ENCODE data around the gene PTGFRN.
A peak's percentile ranks its signal among the peaks of the same experiment; 100 is the strongest.

PTGFRN gene

DNA sequence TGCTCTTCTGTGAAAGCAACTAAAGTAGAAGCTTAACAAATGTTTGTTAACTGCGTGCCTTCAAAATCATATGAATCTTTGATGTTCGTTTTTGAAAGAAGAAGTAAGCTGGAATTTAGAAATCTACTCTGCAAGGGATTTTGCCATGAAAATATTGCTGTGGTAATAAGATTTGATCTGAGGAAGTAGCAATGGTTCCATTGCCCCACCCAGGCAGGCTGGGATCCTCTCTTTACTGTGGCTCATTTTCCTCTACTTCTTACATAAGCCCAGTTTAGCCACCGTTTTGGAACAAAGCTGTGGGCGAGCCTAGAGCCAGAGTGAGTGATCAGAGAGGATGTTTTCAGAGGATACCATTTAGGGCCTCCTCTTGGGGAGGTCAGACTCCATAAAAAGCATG lies 20.3 kb upstream of the PTGFRN start:
- DNase-seq (ENCODE audit: low spot score): no peak

DNA sequence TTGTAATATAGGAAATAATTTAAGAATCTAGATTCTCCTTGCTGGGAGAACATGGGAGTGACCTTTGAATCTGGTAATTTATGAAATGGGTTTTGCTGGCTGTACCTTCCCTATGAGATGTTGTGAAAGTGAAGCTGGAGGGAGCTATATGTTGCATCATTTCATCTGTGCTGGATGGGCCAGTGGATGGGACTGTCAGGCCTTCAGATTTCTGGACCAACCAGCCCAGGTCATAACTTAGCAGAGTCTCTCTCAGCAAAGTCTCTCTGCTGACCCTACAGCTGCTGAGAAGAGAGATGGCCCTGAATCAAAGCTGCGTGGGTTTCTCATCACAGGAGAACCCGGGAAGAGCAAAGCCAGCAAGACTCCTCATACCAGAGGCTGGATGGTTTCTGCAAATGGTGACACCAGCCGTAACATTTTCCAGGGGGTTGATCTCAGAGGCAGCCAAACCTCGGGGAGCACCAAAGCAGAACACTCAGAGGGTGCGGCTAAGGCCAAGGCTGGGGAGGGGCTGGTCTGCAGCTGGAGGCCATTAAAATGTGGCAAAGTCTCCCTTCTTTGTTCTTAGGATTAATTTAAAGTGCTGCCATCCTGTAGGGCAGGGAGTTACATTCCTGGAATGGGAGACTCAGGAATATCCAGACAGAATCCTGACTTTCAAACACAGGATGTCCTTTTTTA lies 18.2 kb upstream of the PTGFRN start:
- DNase-seq (ENCODE audit: low spot score): no peak

DNA sequence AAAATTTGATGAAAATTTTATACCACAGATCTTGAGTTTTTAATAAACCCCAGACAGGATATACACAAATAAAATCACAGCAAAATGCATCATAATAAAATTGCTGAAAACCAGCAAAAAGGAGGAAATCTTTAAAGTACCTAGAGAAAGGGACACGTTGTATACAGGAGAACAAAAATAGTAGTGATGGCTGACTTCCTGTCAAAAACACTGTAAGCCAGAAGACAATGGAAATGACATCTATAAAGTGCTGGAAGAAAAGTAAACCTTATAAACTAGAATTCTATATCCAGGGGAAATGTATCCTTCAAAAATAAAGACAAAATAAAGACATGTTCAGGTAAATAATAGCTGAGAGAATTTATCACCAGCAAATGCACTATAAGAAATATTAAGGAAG lies 14.6 kb upstream of the PTGFRN start:
- no peak for DNase-seq (ENCODE audit: low spot score)

DNA sequence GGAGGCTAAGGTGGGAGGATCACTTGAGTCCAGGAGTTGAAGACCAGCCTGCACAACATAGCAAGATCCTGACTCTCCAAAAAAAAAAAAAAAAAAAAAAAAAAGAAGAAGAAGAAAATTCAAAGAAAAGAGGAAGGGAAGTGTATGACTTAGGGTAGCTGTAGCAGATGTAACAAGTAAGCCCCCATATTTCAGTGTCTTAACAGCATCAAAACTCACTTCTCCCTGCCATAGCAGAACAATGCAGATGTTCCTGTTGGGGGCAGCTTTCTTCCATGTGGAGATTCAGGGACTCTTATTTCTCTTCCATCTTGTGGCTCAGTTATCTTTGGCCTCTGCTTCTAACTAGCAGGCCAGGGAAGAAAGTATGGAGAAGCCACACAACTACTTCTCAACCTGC lies 10.2 kb upstream of the PTGFRN start:
- DNase-seq (ENCODE audit: low spot score): no peak

DNA sequence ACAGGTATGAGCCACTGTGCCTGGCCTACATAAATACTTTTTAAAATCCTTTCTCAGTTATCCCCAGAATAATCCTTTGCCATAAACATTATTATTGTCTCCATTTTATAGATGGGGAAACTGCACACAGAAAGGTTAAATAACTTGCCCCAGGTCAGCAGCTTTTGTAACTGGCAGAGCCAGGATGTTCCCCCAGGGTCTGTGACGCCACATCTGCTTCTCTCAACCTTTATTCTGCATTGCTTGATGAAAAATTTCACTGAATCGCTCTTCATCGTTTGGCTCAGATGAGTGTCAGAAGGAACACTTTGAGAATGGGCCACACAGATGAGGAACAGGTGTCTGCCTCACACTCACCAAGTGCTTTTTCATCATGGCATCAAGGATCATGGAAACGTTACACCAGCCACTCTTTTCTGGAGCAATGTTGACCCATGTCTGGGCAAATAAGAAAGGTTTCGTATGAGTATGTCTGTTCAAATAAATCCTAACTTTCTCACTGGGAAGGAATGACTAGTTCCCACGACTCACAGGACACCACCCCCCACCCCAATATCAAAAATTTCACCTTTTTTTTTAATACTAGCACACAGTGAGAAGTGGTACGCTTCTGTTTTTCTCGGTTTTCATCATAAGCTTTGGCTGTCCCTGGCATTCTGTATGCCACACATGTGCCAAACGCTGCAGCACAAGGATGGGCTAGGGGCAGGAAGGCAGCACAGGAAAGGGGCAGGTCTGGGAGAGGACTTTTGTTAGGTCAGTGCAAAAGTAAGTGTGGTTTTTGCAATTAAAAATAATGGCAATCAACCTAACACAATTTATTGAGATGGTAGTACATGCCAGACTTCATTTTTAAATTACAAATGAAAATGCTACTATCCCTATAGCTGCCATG lies 9.0 kb upstream of the PTGFRN start:
- DNase-seq (ENCODE audit: low spot score): no peak

DNA sequence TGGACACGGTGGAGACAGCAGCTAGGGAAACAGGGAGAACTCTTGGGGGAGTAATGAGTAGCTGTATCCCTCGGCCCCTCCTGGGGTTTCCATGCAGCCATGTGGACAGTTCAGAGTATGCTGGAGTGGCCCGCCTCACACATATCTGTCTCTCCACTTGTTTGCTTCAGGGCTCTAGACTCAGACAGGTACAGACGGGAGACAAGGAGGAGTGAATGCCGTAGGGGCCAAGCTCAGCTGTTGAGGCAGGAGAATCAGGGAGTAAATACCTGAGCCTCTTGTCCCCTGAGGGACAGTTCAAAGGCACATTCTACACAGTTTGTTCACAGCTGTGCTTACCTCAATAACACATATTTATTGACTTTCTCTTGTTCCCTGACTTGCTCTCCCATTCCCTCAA lies 7.7 kb upstream of the PTGFRN start:
- no peak for DNase-seq (ENCODE audit: low spot score)

DNA sequence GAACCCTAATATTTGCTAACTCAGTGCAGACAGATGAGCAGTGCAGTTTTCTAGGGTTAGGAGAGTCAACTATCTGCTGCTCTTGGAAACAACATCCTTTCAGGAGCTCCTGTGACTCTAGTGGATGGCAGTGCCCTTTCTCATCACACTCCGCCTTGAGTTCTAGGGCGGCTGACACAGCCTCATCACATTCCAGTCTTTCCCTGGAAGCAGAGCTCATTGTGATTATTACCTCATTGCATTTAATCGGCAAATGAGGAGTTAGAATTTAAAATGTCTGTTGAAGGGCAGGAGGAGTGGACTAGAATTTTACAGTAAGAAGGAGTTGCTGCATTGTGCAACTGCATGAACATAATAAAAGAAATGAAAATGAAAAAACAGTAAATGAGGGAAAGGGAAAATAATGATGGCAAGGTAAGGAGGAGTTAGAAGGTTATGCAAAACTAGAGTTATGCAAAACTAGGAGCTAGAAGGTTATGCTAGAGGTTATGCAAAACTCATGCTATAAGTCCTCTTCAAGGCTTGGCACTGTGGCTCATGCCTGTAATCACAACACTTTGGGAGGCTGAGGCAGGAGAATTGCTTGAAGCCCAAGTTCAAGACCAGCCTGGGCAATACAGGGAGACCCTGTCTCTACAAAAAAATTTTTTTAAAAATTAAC lies 6.9 kb upstream of the PTGFRN start:
- no peak for DNase-seq (ENCODE audit: low spot score)

DNA sequence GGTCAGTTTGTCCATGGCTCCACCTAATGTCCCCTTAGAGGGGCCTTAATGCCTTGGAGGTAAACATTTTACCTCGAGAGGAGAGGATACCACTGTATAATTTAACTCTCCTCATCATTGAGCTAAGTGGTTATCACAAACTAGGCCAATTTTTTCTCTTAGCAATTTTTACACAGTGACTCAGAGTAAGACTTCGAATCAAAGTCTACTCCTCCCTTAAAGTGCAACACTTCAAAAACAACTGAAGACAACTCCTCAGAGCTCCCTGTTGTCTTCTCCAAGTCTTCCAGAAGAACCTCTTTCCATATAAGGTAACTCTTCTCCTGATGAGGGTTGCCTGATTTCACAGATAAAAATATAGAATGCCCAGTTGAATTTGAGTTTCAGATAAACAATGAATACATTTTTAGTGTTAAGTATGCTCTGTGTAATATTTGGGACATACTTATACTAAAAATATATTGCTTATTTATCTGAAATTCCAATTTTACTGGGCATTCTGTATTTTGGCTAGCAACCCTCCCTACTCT lies 4.9 kb upstream of the PTGFRN start:
- no peak for DNase-seq (ENCODE audit: low spot score)

DNA sequence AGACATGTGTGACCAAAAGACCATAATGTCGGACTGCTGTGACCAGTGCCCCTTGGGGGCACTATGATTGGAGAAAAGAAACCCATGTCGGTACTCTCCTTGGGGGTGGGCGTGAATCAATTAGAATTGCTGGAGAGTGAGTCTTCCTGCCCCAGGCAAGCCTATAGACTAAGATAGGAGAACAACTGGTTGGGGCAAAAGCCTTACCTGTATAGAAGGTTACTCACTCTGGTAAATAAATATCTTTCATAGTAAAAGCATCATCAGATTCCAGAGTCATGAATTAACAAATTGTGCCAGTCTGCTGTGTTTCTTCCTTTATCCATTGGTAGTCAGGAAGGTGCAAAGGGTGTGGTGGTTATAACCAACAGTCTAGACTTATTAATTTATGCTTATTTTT lies 2.9 kb upstream of the PTGFRN start:
- DNase-seq (ENCODE audit: low spot score): no peak

DNA sequence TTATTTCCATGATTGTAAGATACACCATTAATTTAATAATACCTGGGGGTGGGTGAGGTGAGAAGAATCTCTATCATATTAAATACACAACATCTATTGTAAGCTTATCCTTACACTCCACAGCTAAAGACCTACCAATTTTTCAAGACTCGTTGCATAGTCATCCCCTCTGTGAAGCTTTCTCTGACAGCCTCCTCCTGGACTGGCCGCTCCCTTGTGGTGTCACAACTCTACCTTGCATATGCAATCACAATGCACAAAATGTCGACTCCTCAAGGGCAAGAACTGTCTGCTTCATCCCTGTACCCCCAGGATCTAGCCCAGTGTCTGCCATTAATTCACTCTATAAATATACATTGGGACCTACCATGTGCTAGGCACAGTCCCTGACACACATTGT lies 2.4 kb upstream of the PTGFRN start:
- no peak for DNase-seq (ENCODE audit: low spot score)

DNA sequence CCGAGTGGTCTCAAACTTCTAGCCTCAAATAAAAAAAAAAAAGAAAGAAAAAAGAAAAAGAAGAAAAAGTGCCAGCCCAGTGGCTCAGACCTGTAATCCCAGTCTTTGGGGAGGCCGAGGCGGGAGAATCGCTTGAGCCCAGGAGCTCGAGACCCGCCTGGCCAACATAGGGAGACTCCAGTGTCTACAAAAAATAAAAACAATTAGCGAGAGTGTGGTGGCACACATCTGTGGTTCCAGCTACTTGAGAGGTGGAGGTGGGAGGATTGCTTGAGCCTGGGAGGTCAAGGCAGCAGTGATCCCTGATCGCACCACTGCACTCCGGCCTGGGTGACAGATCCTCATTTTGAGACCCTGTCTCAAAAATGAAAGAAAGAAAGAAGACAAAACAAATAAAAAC lies 1.4 kb upstream of the PTGFRN start:
- no peak for DNase-seq (ENCODE audit: low spot score)

DNA sequence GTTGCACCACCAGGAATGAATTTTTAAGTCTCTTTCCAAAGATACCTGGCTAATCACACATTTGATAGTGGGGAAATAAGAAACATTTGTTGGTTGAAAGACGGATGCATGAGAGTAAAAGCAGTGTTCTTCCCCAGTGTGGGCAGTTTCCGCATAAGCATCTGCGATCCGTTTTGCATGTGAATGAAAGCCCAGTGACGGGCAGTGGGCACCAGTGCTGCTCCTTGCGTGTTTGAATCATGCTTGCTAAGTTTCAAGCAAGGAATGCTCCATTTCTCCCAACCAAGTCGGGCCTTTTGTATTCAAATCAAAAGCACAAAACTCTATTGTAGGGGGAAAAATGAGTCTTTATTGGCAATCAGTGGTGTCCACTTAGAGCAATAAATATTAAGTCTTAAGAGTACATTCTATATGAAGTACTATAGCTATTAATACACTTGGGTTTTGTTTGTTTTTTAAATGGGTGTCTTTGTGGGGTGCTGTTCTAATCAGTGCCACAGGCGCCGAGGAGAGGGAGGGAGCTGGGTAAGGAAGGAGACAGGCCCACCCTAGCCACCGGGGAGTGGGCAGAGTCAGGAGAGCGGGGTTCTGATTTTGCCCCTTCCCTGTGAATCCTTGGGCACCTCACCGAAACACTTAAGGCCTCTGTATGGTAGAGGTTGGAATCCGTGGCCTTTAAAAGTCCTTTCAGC lies 750 bp upstream of the PTGFRN start:
- no peak for DNase-seq (ENCODE audit: low spot score)

DNA sequence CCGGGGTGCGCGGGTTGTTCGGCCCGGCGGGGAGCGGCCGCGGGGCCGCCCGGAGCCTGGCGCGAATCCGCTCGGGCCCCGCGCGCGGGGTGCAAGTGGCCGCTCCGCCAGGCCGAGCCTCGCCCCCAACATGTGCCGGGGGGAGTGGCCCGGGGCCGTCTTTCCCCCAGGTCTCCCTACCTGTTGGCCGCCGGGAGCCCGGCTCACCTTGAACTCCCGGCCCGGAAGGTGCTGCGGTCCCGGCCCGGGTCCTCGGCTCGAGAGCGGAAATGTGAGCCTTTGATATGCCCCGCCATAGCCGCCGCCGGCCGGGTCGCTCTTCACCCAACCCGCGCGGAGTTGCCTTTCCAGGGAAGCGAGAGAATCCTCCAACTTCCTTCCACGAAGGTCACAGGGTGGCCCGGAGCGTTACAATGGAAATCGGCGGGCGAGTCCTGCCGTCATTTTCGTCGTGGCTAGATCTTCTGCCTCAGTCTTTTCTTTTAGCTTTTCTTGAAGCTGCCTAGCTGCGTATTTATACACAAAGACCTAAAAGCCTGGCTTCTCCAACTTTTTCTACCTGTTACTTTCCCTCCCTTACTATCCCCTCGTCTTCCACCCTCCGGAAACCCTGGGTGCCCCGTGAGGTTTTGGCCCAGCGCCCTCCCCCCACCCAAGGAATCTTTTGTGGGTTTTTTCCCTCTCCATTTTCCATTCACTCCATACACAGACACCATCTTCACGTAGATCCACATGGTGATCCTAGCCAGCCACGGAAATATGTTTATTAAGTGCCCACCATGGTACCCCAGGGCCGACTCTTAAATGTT lies 867 bp downstream of the PTGFRN start:
- DNase-seq (ENCODE audit: low spot score): peak; percentile 33

DNA sequence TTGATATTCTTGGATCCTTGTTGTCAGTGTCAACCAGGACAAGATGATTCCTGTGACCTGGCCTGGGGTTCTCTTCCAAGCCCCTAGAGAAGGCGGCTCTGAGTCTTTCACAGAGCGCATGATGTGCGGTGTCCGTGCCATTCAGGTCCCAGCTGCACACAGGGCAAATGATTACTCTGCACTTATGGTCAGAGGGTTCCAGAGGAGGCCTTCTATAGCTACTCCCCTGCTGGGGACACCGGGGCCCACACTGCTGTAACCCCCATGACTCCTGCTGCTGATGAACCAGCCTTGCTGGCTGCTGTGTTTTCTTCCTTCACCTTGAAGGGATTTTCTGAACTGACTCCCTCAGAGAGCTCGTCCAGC lies 1.5 kb downstream of the PTGFRN start:
- no peak for DNase-seq (ENCODE audit: low spot score)

DNA sequence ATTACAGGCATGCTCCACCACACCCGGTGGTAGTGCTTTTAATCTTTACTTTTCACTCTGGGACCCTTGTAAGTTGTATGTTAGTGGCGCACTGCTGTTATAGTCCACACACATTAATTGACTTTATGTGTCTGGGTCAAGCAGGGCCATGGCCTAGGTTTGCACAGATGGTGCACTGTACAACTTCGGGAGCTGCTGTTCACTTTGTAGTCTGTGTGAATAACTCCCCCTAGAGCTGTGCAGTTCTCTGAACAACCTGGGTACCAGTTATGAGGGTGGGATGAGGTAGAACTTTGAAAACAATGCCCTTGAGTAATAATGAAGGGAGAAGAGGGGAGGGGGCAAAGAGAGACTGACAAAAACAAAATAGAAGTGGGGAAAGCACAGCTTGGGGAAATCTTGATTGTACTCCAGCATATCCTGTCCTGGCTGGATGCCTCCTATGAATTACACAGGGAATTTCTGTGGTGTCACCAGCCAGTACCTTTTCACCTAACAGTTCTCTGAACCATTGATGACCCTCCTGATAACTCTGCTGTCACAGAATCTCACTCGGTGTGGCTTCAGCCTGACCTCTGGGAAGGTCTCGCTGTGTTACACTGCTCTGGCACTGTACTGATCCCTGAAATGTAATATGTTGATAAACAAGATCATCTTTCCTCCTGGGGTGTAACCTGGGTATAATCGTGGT lies 2.2 kb downstream of the PTGFRN start:
- peak; percentile 28 for DNase-seq (ENCODE audit: low spot score)

DNA sequence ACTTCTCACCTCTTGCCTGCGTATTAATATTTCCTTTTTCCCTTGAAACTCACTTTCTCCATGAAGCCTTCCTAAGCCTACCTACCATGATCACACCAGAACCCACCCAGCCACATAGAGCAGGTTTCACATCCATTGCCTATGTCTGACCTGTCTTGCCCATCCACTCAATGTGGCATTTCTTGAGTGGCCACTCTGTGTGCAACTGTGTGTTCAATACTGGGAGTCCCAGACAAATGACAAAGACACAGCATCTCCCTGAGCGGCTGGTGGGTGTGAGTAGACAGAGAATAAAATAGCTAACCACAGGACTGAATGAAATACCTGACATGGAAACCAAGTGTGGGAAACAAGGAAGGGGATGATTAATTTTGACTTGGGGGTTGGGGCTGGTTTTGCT lies 3.1 kb downstream of the PTGFRN start:
- DNase-seq (ENCODE audit: low spot score): no peak

DNA sequence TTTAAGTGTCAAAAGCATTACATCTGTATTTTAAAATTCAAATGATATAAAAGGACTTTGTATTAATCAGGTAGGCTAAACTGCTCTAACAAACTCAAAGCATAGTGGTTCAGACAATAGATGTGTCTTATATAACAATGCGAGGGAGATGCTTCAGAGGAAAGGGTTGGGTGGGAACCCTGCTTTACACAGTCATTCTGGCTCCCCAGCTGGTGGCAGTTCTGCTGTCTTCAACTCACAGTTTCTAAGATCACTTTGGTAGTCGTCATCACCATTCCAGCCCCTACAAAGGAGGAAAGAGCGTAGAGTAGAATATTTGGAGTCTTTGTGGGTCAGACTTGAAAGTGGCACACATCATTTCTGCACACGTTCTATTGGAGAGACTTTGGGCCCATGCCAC lies 4.2 kb downstream of the PTGFRN start:
- DNase-seq (ENCODE audit: low spot score): no peak

DNA sequence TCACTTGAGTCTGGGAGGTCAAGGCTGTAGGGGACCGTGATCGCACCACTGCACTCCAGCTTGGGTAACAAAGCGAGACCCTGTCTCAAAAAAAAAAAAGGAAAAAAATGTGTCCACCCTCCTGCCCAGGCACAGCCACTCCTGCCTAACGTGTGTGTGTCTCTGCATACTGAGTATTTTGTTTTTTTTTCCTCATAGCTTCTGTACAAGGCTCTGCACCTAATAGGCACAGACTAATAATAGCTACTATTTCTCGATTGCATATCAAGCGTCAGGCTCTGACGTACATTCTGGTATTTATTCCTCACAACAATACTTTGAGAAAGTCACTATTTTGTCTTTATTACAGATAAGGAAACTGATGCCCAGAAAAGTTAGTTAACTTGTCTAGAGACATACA lies 5.0 kb downstream of the PTGFRN start:
- no peak for DNase-seq (ENCODE audit: low spot score)

DNA sequence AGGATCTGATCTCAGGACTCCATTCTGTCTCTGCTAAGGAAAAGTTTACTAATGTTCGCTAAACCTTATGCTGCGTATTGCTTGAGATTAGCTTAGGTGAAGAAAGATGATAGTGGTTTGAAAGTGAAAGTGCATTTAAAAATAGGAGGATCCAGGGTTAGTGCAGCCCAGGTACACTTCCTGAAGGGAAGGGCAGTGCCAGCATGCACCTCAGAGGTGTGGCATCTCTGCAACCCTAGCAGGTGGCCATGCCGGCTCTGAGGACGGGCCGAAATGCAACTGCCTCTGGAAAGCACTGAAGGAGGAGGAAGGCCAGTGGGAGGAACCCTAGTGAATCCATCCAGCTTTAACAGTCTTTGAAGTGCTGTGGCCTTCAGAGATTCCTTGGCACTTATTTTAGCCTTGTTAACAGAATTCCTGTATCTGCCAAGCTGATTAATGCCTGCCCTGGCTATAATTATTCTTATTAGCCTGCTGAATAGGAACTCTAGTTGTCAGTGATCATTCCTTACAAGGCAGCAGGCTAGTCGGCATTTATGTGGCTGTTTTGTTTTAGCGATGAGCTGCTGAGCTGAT lies 5.5 kb downstream of the PTGFRN start:
- no peak for DNase-seq (ENCODE audit: low spot score)

DNA sequence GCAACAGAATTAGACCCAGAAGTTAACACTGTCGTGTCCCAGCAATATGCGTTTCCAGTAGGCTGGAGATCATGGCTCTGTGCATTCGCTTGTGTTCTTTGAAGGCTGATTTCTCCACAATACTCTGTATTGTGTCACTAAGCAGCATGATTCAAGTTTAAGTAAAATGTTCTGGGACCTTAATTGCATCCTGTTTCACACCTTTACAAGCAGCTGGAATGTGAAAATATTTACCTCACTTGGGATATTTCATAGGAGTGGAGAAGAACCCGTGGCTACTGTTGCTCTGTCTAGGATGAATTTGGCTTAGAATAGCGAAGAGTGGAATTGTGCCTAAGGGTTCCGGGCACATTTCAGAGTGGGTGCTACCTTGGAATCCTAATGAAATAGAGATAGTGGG lies 6.3 kb downstream of the PTGFRN start:
- DNase-seq (ENCODE audit: low spot score): no peak

All from HuH-7 (cell line).